Mesothelial cell of epicardium (in vitro differentiated cells): Measurements from ENCODE around the gene FRMD4A. TPM values are rescaled to one million over a fixed set of nuclear protein-coding genes. Genes with fewer than 3 reads are reported as not detected.
"Not testable (repeated sequence)": the region's sequence is repeated elsewhere in the genome, so short reads cannot be mapped to it uniquely, and the experiment has no call there.

Source experiments
- DNase-seq, 2 experiments: peaks; one replicate each; pipeline ENCODE4 v3.0.0; 2021; ENCODE audit warnings: low spot score in 2 of 2; ENCODE audit not compliant: unreplicated experiment in 2 of 2
- H3K27ac Mint-ChIP-seq: 2 replicates; pipeline ENCODE4 v1.8.0; 2021; ENCODE audit warnings: mixed read lengths
- H3K27me3 Mint-ChIP-seq: 2 replicates; pipeline ENCODE4 v1.8.0; 2021; ENCODE audit warnings: low read depth, mixed read lengths
- H3K36me3 Mint-ChIP-seq: 2 replicates; pipeline ENCODE4 v1.8.0; 2021; ENCODE audit warnings: mixed read lengths
- H3K4me1 Mint-ChIP-seq: 2 replicates; pipeline ENCODE4 v1.8.0; 2021; ENCODE audit warnings: mixed read lengths
- H3K4me3 Mint-ChIP-seq: 2 replicates; pipeline ENCODE4 v1.8.0; 2021; ENCODE audit warnings: mild to moderate bottlenecking, moderate library complexity, mixed read lengths
- H3K9me3 Mint-ChIP-seq: 2 replicates; pipeline ENCODE4 v1.8.0; 2021; ENCODE audit warnings: mixed read lengths
- total RNA-seq: library from RNA; stranded (reverse); gene quantifications from 3 replicates; pipeline ENCODE4 v1.2.1, GENCODE V29; 2021
- TF ChIP-seq, protein P1 (sequence below): fragments of 200-600 bp; sonication (generic); IDR thresholded peaks from one replicate; pipeline ENCODE4 v1.5.0; 2021; ENCODE audit warnings: antibody characterized with exemption; ENCODE audit not compliant: unreplicated experiment

Gene FRMD4A
- total RNA-seq, 1 donor from 2014 or later = 45.0 TPM

DNA sequence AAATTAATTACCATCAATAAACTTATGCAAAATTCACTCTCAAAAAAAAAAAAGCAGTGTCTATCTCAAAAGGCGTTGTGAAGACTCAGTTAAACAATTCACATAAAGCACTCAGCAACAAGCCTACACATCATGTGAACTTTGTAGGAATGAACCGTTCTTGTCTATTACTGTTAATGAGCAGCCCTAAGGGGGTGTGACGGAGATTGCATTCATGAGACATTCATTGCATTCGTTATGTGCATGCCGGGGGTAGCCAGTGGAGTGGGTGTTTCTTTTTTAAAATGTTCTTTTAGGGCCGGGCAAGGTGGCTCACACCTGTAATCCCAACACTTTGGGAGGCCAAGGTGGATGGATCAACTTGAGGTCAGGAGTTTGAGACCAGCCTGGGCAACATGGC lies 551.0 kb downstream of the FRMD4A start:
- Mint-ChIP-seq H3K27ac (no peak overlapping the region), H3K9me3 (peaks cover 4% of the 10 kb centered on the region), H3K27me3 (no peaks in the 10 kb centered on the region), H3K4me3 (no peak overlapping the region), H3K4me1 (no peaks in the 10 kb centered on the region), H3K36me3 (peaks cover 20% of the 10 kb centered on the region)
- TF ChIP-seq, protein P1, sequence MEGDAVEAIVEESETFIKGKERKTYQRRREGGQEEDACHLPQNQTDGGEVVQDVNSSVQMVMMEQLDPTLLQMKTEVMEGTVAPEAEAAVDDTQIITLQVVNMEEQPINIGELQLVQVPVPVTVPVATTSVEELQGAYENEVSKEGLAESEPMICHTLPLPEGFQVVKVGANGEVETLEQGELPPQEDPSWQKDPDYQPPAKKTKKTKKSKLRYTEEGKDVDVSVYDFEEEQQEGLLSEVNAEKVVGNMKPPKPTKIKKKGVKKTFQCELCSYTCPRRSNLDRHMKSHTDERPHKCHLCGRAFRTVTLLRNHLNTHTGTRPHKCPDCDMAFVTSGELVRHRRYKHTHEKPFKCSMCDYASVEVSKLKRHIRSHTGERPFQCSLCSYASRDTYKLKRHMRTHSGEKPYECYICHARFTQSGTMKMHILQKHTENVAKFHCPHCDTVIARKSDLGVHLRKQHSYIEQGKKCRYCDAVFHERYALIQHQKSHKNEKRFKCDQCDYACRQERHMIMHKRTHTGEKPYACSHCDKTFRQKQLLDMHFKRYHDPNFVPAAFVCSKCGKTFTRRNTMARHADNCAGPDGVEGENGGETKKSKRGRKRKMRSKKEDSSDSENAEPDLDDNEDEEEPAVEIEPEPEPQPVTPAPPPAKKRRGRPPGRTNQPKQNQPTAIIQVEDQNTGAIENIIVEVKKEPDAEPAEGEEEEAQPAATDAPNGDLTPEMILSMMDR = no peak
- no peak for DNase-seq

DNA sequence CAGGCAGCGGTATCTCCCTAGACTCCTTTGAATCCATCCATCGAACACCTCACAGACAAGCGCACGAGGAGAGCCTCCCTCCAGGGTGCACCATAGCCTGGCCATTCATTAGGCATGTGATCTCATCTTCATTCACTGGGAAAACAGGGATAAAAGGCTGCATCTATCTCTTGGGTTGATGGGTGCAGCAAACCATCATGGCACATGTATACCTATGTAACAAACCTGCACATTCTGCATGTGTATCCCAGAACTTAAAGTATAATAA lies 552.1 kb downstream of the FRMD4A start:
- not testable (repeated sequence) for H3K4me1 Mint-ChIP-seq, DNase-seq, H3K27ac Mint-ChIP-seq, H3K9me3 Mint-ChIP-seq, H3K27me3 Mint-ChIP-seq, H3K4me3 Mint-ChIP-seq
- peaks cover 21% of the 10 kb centered on the region for H3K36me3 Mint-ChIP-seq

DNA sequence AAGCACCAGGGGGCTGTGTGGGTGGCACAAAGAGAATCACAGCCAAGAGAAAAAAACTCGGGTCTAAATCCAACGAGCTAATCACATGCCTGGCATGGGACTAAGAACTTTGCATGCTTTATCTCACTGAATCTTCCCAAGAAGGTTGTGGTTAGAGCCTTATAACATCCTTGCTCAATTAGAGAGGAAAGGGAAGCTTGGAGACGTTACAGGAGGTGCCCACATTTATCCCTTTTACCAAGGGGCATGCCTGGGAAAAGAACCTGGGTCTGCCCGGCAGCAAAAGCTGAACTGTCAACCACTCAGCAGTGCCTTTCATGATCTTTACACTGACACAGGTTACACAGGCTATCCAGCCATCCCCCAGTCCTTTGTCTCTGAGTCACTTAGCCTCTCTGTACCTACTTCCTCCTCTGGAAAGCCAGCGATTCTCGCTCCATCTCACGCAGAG lies 553.8 kb downstream of the FRMD4A start:
- H3K27ac Mint-ChIP-seq = no peak overlapping the region
- TF ChIP-seq, protein P1 = no peak
- H3K4me1 Mint-ChIP-seq = no peaks in the 10 kb centered on the region
- H3K36me3 Mint-ChIP-seq = peaks cover 20% of the 10 kb centered on the region
- no peak for DNase-seq
- no peaks in the 10 kb centered on the region for H3K27me3 Mint-ChIP-seq
- H3K9me3 Mint-ChIP-seq = peaks cover 4% of the 10 kb centered on the region
- H3K4me3 Mint-ChIP-seq = no peak overlapping the region

DNA sequence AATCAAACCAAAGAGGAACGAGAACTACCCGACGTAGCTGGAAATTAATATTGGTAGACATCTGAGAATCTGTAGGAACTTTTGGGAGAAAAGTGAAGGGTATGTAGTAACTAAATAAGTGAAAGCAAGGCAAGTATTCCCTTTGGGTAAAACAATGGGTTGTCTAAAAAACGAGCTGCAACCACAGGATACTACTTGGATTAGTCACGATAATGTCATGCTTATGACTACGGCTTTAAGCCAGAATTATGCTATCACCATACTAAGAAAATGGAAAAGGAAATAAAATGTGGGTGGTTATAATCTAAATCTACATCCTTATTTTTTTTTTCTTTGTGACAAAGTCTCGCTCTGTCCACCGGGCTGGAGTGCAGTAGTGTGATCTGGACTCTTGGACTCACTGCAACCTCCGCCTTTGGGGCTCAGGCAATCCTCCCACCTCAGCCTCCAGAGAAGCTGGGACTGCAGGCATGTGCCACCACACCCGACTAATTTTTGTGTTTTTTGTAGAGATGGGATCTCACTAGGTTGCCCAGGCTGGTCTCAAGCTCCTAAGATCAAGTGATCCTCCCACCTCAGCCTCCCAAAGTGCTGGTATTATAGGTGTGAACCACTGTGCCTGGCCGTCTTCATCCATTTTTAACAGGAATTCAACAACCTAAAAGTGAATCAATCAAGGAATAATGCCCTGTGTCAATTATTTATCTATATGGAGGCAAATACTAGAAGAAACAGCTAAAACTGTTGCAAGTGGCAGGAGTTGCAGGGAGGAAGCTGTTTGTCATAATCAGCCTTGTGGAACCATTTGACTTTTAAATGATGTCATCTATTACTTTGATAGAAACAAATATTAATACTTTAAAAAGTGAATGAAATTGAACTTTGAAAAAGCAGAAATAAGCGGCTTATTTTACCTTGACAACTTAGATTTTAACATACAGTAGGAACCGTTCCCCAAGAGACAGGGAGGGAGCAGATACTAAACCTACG lies 554.6 kb downstream of the FRMD4A start:
- Mint-ChIP-seq H3K27ac (no peak overlapping the region), H3K4me1 (no peaks in the 10 kb centered on the region), H3K36me3 (peaks cover 19% of the 10 kb centered on the region), H3K4me3 (no peak overlapping the region), H3K9me3 (peaks cover 4% of the 10 kb centered on the region), H3K27me3 (no peaks in the 10 kb centered on the region)
- DNase-seq = no peak
- TF ChIP-seq, protein P1 = no peak

DNA sequence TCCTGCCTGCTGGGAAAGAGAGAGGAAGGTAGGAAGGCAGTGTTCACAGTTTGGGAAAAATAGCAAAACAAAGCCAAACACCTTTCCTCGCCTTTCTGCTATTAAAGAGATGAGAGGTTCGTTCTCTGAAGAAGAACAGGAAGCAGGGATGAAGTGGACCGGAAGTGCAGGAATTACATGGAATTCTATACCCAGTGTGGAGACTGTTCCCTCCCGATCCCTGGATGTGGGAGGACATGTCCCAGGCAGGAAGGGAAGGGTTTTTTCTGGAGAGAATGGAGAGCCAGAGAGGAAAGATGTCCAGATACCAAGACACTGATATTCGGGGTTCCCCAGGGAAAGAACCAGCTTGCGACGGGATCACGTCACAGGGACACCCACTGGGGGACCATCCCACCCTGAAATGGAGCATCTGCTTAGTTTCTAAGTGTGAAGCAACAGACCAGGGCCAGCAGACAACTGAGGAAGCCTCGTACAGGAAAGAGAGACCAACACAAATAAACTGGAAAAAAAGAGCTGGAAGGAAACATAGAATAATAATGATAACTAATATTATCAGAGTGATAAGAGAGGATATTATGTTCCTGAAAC lies 556.3 kb downstream of the FRMD4A start:
- peaks cover 10% of the 10 kb centered on the region for H3K36me3 Mint-ChIP-seq
- no peak for DNase-seq
- TF ChIP-seq, protein P1 = no peak
- H3K9me3 Mint-ChIP-seq = peaks cover 4% of the 10 kb centered on the region
- no peaks in the 10 kb centered on the region for H3K27me3 Mint-ChIP-seq
- no peak overlapping the region for H3K4me3 Mint-ChIP-seq
- no peak overlapping the region for H3K27ac Mint-ChIP-seq
- H3K4me1 Mint-ChIP-seq = peaks cover 6% of the 10 kb centered on the region

DNA sequence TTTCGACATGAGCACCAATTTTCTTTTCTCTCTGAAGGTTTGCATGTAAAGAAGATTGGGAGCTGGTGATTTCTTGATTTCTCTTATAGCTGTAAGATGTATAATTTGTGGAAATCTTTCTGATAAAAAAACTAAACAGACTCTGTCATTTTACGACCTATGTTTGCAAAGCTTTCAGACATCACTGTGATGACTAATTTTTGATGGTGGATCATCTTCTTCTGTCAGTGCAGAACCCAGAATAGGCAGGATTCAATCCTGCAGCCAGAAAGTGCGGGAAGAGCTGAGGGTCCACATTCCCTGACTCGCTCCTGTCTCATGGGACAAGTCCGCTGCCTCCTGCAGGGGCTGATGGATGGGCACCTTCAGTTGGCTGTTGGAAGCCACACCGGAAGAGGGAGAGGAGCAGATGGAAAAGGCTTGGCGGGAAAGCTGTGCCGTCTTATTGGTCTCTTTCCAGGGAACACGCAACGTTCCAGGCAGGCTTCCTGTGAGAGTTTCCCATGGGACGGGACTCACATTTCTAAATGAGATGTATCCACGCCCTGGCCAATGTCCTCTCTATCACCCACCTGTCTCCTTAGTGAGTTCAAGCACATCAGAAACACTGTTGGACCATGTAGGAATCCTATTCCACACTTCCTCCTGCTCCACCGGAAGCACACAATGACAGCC lies 557.1 kb downstream of the FRMD4A start:
- peaks cover 6% of the 10 kb centered on the region for H3K4me1 Mint-ChIP-seq
- H3K36me3 Mint-ChIP-seq = peaks cover 10% of the 10 kb centered on the region
- no peaks in the 10 kb centered on the region for H3K27me3 Mint-ChIP-seq
- no peak overlapping the region for H3K4me3 Mint-ChIP-seq
- no peak overlapping the region for H3K27ac Mint-ChIP-seq
- DNase-seq = no peak
- peaks cover 4% of the 10 kb centered on the region for H3K9me3 Mint-ChIP-seq
- TF ChIP-seq, protein P1 = no peak
